H9 (cell line): ENCODE measurements around the gene OR56A4. TPM values are rescaled to one million over a fixed set of nuclear protein-coding genes. Genes with fewer than 3 reads are reported as not detected.

Experiments
- DNase-seq: peaks from one replicate; pipeline ENCODE4 v3.0.0-alpha.2; 2017
- H2AFZ ChIP-seq: one replicate; pipeline ENCODE4 v1.6.1; 2013; ENCODE audit warnings: mild to moderate bottlenecking, low read length, control low read depth, moderate library complexity
- H2AK5ac ChIP-seq: 2 replicates; pipeline ENCODE4 v1.6.1; 2013; ENCODE audit warnings: low read length, control low read depth, mixed read lengths; ENCODE audit not compliant: insufficient read length
- H2BK120ac ChIP-seq: one replicate; pipeline ENCODE4 v1.6.1; 2013; ENCODE audit warnings: low read depth, mild to moderate bottlenecking, low read length, control low read depth, inconsistent platforms; ENCODE audit not compliant: poor library complexity, severe bottlenecking
- H2BK12ac ChIP-seq: 2 replicates; pipeline ENCODE4 v1.6.1; 2013; ENCODE audit warnings: low read length, control low read depth, mixed read lengths, low read depth; ENCODE audit not compliant: insufficient read length
- H2BK15ac ChIP-seq: 2 replicates; pipeline ENCODE4 v1.6.1; 2013; ENCODE audit warnings: low read depth, low read length, control low read depth
- H2BK20ac ChIP-seq: one replicate; pipeline ENCODE4 v1.6.1; 2013; ENCODE audit warnings: low read depth, mild to moderate bottlenecking, low read length, control low read depth, inconsistent platforms; ENCODE audit not compliant: poor library complexity, severe bottlenecking
- H2BK5ac ChIP-seq: 2 replicates; pipeline ENCODE4 v1.6.1; 2013; ENCODE audit warnings: low read length, control low read depth, mixed read lengths; ENCODE audit not compliant: insufficient read length
- H3K14ac ChIP-seq: 2 replicates; pipeline ENCODE4 v1.6.1; 2013; ENCODE audit warnings: low read length, control low read depth; ENCODE audit not compliant: insufficient read depth
- H3K18ac ChIP-seq: 2 replicates; pipeline ENCODE4 v1.6.1; 2013; ENCODE audit warnings: low read depth, mild to moderate bottlenecking, mixed read lengths, low read length, control low read depth; ENCODE audit not compliant: insufficient read length
- H3K23ac ChIP-seq: 2 replicates; pipeline ENCODE4 v1.6.1; 2013; ENCODE audit warnings: low read length, control low read depth, mixed read lengths, low read depth; ENCODE audit not compliant: insufficient read length
- H3K23me2 ChIP-seq: 2 replicates; pipeline ENCODE4 v1.6.1; 2013; ENCODE audit warnings: low read depth, mild to moderate bottlenecking, mixed read lengths, low read length, control low read depth; ENCODE audit not compliant: insufficient read length, poor library complexity, severe bottlenecking
- H3K27ac ChIP-seq: 2 replicates; pipeline ENCODE4 v1.5.1; 2013; ENCODE audit warnings: low read length, control low read depth, mixed read lengths, low read depth; ENCODE audit not compliant: insufficient read length
- H3K27me3 ChIP-seq: 2 replicates; pipeline ENCODE4 v1.6.1; 2013; ENCODE audit warnings: low read length, control low read depth, inconsistent platforms; ENCODE audit not compliant: insufficient read depth
- H3K4ac ChIP-seq: 2 replicates; pipeline ENCODE4 v1.6.1; 2013; ENCODE audit warnings: low read depth, mild to moderate bottlenecking, control low read depth, inconsistent platforms, low read length, moderate library complexity
- H3K4me1 ChIP-seq: 2 replicates; pipeline ENCODE4 v1.6.1; 2013; ENCODE audit warnings: low read length, control low read depth, inconsistent platforms; ENCODE audit not compliant: insufficient read depth
- H3K4me2 ChIP-seq: 2 replicates; pipeline ENCODE4 v1.6.1; 2013; ENCODE audit warnings: low read length, control low read depth, mixed read lengths; ENCODE audit not compliant: insufficient read length, insufficient read depth
- H3K56ac ChIP-seq: 2 replicates; pipeline ENCODE4 v1.6.1; 2013; ENCODE audit warnings: low read depth, mild to moderate bottlenecking, mixed read lengths, low read length, control low read depth; ENCODE audit not compliant: insufficient read length
- H3K79me1 ChIP-seq: 2 replicates; pipeline ENCODE4 v1.6.1; 2013; ENCODE audit warnings: low read depth, mild to moderate bottlenecking, moderate library complexity, low read length, control low read depth, inconsistent platforms; ENCODE audit not compliant: insufficient read depth, poor library complexity, severe bottlenecking
- H3K79me2 ChIP-seq: 2 replicates; pipeline ENCODE4 v1.6.1; 2013; ENCODE audit warnings: low read length, control low read depth, inconsistent platforms; ENCODE audit not compliant: insufficient read depth
- H3K9ac ChIP-seq: 2 replicates; pipeline ENCODE4 v1.6.1; 2013; ENCODE audit warnings: low read length, control low read depth, mixed read lengths; ENCODE audit not compliant: insufficient read length; ENCODE audit errors: extremely low read depth
- H3K9me3 ChIP-seq: one replicate; pipeline ENCODE4 v1.6.1; 2013; ENCODE audit warnings: low read depth, low read length, inconsistent platforms; ENCODE audit not compliant: control insufficient read depth
- H3T11ph ChIP-seq: one replicate; pipeline ENCODE4 v1.6.1; 2013; ENCODE audit warnings: mild to moderate bottlenecking, low read length, control low read depth, inconsistent platforms
- H4K20me1 ChIP-seq: one replicate; pipeline ENCODE4 v1.6.1; 2013; ENCODE audit not compliant: control insufficient read depth, insufficient read length, insufficient read depth
- H4K5ac ChIP-seq: 2 replicates; pipeline ENCODE4 v1.6.1; 2013; ENCODE audit warnings: low read depth, mild to moderate bottlenecking, mixed read lengths, low read length, control low read depth; ENCODE audit not compliant: insufficient read length
- H4K8ac ChIP-seq: replicated peaks from 2 replicates; pipeline ENCODE4 v1.6.1; 2013; ENCODE audit warnings: low read length, control low read depth, mixed read lengths, low read depth; ENCODE audit not compliant: insufficient read length
- H4K91ac ChIP-seq: 2 replicates; pipeline ENCODE4 v1.6.1; 2013; ENCODE audit warnings: low read depth, mild to moderate bottlenecking, moderate library complexity, mixed read lengths, low read length, control low read depth; ENCODE audit not compliant: insufficient read length
- H3K27ac Mint-ChIP-seq, 3 experiments: 2 replicates in 2 of 3; 3 replicates in 1 of 3; pipeline ENCODE4 v1.8.0; 2020 to 2021; ENCODE audit warnings: mixed read lengths in 3 of 3, mild to moderate bottlenecking in 1 of 3, moderate library complexity in 1 of 3
- H3K27me3 Mint-ChIP-seq: 2 replicates; pipeline ENCODE4 v1.8.0; 2021; ENCODE audit warnings: low read depth, mild to moderate bottlenecking, moderate library complexity, mixed read lengths
- H3K36me3 Mint-ChIP-seq, 3 experiments: 2 replicates in 2 of 3; 3 replicates in 1 of 3; pipeline ENCODE4 v1.8.0; 2020 to 2021; ENCODE audit warnings: low read depth in 3 of 3, mixed read lengths in 3 of 3; ENCODE audit not compliant: insufficient read depth in 1 of 3
- H3K4me1 Mint-ChIP-seq, 2 experiments: 2 replicates each; pipeline ENCODE4 v1.8.0; 2020; ENCODE audit warnings: mixed read lengths in 2 of 2
- H3K4me3 Mint-ChIP-seq, 2 experiments: 2 replicates in 1 of 2; 3 replicates in 1 of 2; pipeline ENCODE4 v1.8.0; 2020 to 2021; ENCODE audit warnings: mild to moderate bottlenecking in 2 of 2, mixed read lengths in 2 of 2, moderate library complexity in 1 of 2
- H3K9me3 Mint-ChIP-seq, 2 experiments: 2 replicates in 1 of 2; 3 replicates in 1 of 2; pipeline ENCODE4 v1.8.0; 2020; ENCODE audit warnings: mild to moderate bottlenecking in 2 of 2, mixed read lengths in 2 of 2, moderate library complexity in 1 of 2
- WGBS: extraction: QIAGEN DNeasy Blood & Tissue Kit; methylation state at CpG from one replicate; pipeline ENCODE4 v1.1.7; 2013; ENCODE audit warnings: missing lambda C conversion rate, low lambda C conversion rate, mixed read lengths; ENCODE audit not compliant: insufficient read length; ENCODE audit errors: extremely low coverage; 5-methylcytosine and 5-hydroxymethylcytosine counted together
- total RNA-seq: library from RNA; stranded (reverse); gene quantifications from 2 replicates; pipeline ENCODE4 v1.2.1, GENCODE V29; 2021
- TF ChIP-seq, protein P1 (sequence below): fragments of 200-600 bp; sonication (generic); conservative IDR thresholded peaks from 3 replicates; pipeline ENCODE4 v1.8.0; 2021; ENCODE audit warnings: antibody characterized with exemption, mild to moderate bottlenecking

OR56A4 gene
- total RNA-seq, 1 experiment from 2014 or later: not detected

DNA sequence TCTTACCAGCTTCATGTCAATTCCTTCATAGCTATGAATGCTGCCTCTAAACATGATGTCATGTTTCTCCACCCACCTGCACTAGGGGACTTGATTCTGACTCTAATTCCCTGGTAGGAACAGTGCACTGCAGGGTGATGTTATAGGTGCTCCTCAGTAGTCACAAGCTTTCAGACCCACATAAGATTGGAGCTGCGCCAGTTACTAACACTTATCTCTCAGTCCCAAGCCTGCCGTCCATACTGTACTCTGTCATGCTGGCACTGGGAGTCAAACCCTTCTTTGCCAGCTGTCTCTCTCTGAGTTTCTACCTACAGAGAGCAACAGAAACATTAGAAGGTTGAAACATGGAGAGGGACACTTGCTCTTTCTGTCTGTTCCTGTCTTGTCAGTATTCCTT, 18.3 kb upstream of the OR56A4 start:
- no peaks in the 10 kb centered on the region for H4K20me1 ChIP-seq
- H3K23me2 ChIP-seq: no peaks in the 10 kb centered on the region
- H2BK15ac ChIP-seq: no peak overlapping the region
- H2BK12ac ChIP-seq: no peak overlapping the region
- H4K5ac ChIP-seq: no peak overlapping the region
- no peak overlapping the region for H3K18ac ChIP-seq
- H3K27ac ChIP-seq: no peak overlapping the region
- no peaks in the 10 kb centered on the region for H3K9me3 ChIP-seq
- no peak overlapping the region for H2BK20ac ChIP-seq
- H3K4me2 ChIP-seq: no peak overlapping the region
- H3K36me3 Mint-ChIP-seq: no peaks in the 10 kb centered on the region
- H3K9ac ChIP-seq: no peak overlapping the region
- peaks cover 0 to 3% of the 10 kb centered on the region in 2 experiments; a peak in 1 of 4 replicates for H3K4me1 Mint-ChIP-seq
- no peak overlapping the region for H3K4ac ChIP-seq
- H4K8ac ChIP-seq: no peak overlapping the region
- H2AFZ ChIP-seq: no peak overlapping the region
- H3T11ph ChIP-seq: no peak overlapping the region
- no peaks in the 10 kb centered on the region for H3K4me1 ChIP-seq
- no peak overlapping the region for H3K27ac Mint-ChIP-seq
- H2BK5ac ChIP-seq: no peak overlapping the region
- no peaks in the 10 kb centered on the region; the same call in 1 of the 2 replicates for H3K27me3 ChIP-seq
- no peak overlapping the region for H3K14ac ChIP-seq
- no CpG with 5 or more reads among the region's 2 CpGs for WGBS
- H3K79me1 ChIP-seq: no peaks in the 10 kb centered on the region
- H3K4me3 Mint-ChIP-seq: no peak overlapping the region
- H2AK5ac ChIP-seq: no peak overlapping the region
- no peaks in the 10 kb centered on the region for H3K79me2 ChIP-seq
- H3K9me3 Mint-ChIP-seq: no peaks in the 10 kb centered on the region; a peak in 1 of 5 replicates
- TF ChIP-seq, protein P1, sequence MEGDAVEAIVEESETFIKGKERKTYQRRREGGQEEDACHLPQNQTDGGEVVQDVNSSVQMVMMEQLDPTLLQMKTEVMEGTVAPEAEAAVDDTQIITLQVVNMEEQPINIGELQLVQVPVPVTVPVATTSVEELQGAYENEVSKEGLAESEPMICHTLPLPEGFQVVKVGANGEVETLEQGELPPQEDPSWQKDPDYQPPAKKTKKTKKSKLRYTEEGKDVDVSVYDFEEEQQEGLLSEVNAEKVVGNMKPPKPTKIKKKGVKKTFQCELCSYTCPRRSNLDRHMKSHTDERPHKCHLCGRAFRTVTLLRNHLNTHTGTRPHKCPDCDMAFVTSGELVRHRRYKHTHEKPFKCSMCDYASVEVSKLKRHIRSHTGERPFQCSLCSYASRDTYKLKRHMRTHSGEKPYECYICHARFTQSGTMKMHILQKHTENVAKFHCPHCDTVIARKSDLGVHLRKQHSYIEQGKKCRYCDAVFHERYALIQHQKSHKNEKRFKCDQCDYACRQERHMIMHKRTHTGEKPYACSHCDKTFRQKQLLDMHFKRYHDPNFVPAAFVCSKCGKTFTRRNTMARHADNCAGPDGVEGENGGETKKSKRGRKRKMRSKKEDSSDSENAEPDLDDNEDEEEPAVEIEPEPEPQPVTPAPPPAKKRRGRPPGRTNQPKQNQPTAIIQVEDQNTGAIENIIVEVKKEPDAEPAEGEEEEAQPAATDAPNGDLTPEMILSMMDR: no peak
- H3K56ac ChIP-seq: no peak overlapping the region
- no peak overlapping the region for H3K23ac ChIP-seq
- H3K27me3 Mint-ChIP-seq: peaks cover 9% of the 10 kb centered on the region
- no peak for DNase-seq
- H4K91ac ChIP-seq: no peak overlapping the region
- no peak overlapping the region for H2BK120ac ChIP-seq
